NCI-H2029 (cell line): Measurements from ENCODE around the gene SHLD3.
"Not testable (repeated sequence)": the region's sequence is repeated elsewhere in the genome, so short reads cannot be mapped to it uniquely, and the experiment has no call there.

Experiments used
- DNase-seq: peaks from one replicate; lab custom pipeline; 2025; lab: John Stamatoyannopoulos, UW

Gene SHLD3, protein sequence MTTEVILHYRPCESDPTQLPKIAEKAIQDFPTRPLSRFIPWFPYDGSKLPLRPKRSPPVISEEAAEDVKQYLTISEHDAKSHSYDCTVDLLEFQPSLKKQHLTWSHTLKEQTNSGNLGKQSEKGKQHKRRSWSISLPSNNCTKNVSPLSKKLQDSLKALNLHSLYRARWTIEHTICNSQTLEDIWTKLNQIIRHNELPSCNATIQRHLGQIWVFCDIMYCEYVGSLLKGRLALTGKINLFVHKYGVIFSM

DNA sequence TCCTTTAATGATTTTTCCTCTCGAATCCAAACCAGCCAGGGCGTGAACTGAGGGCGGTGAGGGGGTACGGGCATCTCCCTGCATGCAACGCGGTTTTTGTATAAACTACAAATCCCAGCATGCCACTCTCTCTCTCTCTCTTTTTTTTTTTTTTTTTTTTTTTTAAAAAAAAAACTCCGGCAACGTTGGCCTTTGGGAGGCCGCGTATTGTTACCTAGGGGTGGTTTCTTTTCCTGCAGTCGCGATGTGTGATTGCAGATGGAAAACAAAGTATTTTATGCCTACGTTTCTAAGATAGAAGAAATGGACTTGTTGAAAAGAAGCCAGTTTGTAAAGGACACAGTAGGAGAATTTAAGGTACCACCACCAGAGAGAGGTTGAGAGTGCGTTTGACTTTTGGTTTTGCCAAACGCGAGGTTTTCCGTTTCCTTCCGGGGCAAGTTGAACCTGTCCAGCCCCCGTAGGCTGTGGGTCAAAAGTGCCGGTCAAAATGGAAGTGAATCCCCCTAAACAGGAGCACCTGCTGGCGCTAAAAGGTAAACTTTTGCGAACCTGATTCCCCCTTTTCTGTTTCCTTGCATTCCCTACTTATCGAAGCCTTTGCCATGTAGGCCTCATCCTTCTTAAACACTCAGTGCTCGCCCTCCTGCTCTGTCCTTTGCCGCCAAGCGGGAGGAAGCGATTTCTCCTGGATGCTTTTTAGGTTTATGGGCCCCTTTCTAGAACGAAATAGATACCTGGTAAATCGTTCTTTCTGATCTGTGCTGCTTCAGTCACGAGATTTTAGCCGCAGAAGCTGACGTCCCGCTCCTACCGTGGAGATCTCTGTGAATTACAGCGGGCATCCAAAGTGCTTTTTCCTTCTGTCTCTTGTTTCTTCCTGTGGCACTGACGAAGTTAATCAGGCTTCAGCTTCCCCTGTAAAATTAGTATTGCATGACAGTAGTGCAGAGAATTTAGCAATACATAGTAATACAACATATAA is at the start of gene SHLD3, which contains the start of gene TRAPPC13:
SHLD3 (plus strand) TSS at position 457 of the 985 bp plus-strand sequence. CDS start 4,561 bp downstream, outside the sequence.
TRAPPC13 (plus strand) TSS at position 457 of the 985 bp plus-strand sequence; CDS start at position 491, 34 bp downstream.
- DNase-seq, result peak; percentile 91

DNA sequence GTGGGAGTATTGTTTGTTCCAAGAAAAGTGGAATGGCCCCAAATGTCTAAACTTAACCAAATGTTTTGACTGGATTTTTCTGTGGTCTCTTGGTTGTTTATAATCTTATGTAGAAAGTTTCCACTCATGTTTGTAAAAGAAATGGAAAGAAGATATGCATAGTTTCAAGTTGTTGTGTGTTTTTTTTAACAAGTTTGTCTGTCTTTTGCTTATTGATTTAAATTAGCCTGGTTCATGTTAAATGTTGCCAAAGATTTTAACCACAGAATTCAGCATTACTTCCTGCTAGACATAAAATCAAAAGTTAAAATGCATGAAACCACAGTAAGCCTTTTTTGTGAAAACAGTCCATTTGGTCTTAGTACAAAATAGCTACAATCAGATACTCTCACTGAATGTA is 47.7 kb upstream of the SHLD3 start:
- no peak for DNase-seq

DNA sequence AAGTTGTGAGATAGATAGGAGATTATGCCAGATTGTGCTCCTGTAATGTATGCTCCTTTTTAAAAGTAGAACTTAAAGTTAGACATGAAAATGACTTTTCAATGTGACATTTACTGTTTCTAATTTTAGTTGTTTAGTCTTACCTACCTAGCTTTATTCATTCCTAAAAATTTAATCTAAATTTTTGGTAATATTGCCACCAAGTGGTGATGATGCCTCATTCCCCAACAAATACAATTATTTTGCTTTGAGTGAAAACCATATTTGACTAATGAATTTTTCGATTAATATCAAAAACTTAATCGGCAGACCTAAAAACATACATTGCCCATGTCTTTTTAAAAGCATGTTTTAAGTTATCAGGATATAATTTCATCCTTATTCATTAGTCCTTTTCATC is 36.1 kb upstream of the SHLD3 start:
- DNase-seq, result no peak

DNA sequence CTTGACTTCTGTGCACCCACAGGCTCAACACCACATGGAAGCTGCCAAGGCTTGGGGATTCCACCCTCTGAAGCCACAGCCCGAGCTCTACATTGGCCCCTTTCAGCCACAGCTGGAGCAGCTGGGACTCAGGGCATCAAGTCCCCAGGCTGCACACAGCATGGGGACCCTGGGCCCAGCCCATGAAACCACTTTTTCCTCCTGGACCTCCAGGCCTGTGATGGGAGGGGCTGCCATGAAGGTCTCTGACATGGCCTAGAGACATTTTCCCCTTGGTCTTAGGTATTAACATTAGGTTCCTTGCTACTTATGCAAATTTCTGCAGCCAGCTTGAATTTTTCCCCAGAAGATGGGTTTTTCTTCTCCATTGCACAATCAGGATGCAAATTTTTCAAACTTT is 23.1 kb upstream of the SHLD3 start:
- DNase-seq, result not testable (repeated sequence)

DNA sequence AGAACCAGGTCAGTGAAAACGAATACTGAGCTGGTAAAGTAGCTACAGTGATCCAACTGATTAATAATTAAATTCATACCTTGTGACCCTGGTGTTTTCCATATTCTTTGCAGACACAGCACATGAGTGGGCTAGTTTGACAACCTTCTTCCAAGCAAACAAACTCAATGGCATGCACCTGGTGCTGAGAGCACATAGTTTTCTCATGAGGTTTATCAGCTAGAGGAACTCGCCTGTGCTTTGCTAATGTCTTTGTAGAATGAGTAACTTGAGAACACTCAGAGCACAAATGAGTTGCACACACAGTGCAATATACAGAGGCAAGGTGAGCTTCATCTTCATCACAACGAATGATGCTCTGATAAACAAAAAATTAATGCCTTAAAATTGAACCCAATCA is 13.3 kb upstream of the SHLD3 start:
- DNase-seq, result peak; percentile 83

DNA sequence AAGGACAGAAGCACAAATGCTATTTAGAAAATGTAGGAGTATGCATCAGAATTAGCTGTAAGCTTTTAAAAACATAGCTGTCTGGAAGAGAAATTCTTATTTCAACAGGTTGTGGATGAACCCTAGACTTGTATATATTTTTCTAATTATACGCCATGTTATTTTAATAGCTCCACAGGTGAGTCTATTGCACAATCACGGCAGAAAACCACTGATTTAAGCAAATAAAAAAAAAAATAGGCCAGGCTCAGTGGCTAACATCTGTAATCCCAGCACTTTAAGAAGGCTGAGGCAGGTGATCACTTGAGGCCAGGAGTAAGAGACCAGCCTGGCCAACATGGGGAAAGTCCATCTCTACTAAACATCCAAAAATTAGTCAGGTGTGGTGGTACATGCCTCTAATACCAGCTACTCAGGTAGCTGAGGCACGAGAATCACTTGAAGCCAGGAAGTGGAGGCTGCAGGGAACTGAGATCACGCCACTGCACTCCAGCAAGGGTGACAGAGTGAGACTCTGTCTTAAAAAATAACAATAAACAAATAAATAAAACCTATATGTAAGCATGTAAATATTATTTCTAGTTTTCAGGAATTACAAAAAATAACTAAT is 12.4 kb upstream of the SHLD3 start:
- DNase-seq, result peak; percentile 0

DNA sequence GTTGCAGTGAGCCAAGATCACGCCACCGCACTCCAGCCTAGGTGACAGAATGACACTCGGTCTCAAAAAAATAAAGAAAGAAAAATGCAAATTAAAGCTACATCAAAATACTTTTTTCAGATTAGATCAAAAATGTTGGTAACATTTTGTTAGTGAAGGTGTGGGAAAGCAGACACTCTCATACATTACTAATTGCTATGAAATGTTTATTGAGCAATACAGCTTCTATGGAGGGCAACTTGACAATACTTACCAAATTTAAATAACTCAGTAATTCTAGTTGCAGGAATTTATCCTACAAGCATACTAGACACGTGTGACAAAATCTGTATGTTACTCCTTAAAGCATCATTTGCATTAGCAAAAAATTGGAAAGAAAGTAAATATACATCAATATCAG is 4.8 kb upstream of the SHLD3 start:
- DNase-seq, result no peak

DNA sequence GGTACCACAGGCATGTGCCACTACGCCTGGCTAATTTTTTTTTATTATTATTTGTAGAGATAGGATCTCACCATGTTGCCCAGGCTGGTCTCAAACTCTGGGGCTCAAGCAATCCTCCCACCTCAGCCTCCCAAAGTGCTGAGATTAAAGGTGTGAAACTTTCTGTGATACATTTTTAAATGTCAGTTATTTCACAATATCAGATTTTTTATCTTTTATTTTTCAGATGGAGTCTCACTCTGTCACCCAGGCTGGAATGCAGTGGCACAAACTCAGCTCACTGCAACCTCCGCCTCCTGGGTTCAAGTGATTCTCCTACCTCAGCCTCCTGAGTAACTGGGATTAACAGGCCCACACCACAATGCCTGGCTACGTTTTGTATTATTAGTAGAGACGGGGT is 2.9 kb upstream of the SHLD3 start:
- not testable (repeated sequence) for DNase-seq

DNA sequence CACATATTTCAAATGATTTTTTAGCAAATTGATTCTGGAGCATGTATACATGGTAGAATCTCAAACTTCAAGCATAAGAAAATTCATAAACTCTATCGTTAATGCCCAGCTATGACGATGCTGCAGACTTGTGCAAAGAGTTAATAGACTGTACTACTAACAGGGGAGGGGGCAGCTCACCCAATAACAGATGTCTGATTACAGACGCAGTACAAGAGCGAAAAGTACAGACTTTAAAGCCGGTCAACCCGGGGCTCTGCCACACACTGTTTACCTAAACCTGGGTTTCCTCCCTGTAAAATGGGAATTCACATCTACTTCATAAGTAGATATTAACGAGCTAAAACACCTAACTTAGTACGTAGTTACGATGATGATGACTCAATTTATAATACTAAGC is 1.3 kb upstream of the SHLD3 start:
- DNase-seq, result no peak

DNA sequence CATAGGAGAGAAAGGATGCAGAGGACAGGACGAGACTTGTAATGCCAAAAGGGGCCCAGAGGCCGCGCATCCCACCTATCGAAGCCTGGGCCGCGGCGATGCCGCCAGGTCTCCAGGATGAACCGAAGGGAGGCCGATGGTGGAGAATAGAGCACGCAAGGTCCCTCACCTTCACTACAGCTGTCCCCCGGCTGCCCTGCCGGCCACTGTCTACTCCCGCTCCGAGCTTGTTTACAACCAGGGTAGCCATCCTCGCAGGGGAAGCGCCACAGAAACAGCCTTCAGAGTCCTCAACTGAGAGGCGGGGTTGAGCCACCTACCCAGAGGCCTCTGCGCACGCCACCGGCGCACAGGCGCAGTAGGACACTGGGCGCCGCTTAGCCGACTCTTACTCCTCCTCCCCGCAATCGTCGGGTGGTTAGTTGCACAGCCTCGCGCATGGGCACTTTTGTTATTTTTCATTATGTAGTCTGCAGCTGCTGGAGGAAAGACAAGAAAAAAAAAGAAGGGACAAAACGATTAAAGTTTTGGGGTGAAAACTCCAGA is 729 bp upstream of the SHLD3 start, which contains the start of gene TRIM23:
TRIM23 (minus strand) TSS at position 309 of the 546 bp plus-strand sequence; CDS start at position 250, 59 bp downstream.
- DNase-seq, result peak; percentile 91

DNA sequence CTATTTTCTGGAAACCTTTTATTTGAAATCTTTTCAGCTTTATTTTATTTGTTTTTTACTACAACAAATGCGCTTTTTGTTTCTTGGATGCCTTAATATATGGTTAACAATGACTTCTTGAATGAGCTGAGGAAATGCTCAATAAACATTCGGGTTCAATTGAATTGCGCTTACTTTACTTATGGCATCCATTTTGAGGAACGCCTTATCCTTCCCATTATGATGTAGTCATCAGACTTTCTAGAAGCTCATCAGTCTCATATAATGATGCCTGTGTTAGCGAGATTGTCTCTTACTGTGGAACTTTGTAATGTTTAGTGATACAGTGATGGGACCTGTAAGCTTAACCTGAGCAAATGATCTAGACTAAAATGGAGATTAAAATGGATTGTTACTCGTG is 916 bp downstream of the SHLD3 start:
- DNase-seq, result no peak

DNA sequence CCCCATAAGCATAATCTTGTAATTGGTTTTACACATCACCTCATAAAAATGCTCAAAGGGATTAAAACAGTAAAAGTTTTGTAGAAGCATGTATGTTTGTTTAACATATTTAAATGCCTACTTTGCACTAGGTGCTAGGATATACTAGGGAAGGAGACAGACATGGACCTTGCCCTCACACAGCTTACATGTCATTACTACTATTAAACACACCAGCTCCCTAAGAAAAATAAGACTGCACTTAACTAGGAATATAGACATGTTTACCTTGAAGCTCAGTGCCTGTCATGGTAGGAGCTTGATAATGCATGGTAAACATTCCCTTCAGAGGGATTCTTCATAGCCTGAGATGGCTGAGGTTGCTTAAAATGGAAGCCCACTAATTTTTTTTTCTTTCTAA is 6.2 kb downstream of the SHLD3 start:
- DNase-seq, result no peak

DNA sequence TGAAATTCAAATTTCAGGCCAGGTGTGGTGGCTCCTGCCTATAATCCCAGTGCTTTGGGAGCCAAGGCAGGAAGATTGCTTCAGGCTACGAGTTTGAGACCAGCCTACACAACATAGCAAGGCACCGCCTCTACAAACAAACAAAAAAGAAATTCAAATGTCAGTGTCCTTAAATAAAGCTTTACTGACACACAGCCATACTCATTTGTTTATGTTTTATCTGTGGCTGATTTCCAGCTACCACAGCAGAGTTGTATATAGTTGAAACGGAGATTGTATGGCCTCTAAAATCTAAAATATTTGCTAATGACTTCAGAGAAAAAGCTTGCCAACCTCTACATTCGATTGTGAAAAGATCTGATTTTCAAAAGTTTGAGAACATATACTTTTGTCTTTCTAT is 15.4 kb downstream of the SHLD3 start:
- no peak for DNase-seq

DNA sequence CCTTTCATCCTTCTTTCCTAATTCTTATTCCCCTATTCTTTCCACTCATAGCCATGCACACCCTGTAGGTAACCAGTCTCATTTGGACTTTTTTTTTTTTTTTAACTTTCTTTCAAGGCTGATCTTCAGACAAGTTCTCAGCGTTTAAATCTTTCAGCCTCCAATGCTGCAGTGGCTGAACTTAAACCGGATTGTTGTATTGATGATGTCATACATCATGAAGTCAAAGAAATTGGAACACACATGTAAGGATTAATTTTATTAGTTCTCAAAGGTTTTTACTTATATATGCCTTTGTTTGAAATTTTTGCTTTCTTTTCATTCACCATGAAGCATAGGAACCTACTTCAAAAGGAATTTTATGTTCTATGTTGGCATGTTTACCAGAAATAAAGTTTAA is 22.1 kb downstream of the SHLD3 start:
- no peak for DNase-seq

DNA sequence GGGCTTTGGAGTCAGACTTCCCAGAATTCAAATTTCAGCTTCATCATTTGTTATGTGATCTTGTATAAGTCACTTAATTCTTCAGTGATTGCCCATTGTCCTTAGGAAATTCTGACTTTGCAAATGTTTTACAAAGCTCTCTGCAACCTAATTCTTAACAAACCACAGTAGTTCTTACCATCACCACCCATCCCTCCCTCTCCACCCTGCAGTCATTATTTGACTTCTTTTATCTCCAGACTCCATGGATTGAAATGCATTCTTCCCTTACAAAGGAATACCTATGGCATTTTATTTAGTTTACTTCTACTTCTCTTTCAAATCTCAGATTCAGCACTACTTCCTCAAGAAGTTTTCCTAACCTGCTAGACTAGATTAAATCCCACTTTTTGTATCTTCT is 23.1 kb downstream of the SHLD3 start:
- DNase-seq, result no peak

DNA sequence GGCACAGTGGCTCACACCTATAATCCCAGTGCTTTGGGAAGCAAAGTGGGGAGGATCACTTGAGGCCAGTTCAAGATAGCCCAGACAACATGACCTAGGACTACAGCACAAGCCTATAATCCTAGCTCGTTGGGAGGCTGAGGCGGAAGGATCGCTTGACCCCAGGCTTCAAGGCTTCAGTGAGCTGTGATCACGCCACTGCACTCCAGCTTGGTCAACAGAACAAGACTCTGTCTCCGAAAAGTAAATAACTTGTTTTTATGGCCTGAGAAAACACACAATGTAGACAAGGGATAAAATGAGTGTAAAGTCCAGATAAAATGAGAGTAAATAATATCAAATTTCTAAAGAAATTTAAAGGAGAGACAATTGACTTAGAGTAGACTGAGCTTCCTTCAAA is 26.3 kb downstream of the SHLD3 start:
- DNase-seq, result no peak

DNA sequence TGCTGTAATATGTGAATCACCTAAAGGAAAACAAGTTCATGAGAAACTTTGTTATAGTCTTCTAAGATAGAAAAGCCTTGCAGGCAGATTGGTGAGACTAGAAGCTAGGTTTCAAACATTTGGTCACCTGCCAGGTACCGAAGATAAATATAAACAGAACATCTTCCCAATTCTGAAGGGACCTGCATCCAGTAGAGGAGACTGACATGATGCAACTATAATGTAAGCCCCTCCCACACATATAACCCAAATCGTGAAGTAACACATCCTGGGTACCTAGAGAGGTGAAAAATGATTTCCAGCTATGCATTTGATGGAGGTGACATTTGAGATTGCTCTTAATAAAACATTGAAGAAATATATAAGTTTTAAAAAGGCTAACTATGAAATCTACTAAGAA is 29.9 kb downstream of the SHLD3 start:
- DNase-seq, result no peak

DNA sequence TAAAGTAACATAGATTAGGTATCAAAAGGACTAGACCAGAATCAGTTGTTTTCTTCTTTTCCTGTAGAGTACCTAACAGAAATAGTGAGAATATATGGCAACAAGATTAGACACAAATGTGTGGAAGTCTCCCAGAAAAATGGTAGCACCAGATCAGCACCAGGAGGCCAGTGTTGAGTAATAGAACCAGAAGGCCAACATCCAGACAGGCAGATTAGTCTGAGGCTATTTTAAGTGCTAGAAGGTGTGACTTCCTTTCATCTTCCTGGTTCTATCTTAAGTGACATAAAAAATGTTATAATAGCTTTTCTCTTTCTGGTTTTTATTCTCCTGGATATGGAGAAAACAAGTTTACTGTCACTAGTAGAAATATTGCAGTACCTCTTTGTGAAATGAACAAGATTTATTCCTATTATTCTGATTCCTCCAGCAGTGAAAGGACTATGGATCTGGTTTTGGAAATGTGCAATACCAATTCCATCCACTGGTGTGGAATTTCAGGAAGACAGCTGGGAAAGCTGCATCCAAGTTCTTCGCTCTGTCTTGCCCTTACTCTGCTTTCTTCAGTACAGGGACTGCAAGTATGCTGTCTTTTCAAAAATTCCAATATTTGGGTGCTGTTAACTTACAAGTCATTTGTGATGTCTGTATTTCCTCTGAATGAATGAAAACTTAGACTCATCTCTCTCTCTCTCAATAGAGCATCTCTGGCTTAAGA is 39.1 kb downstream of the SHLD3 start:
- DNase-seq, result no peak

DNA sequence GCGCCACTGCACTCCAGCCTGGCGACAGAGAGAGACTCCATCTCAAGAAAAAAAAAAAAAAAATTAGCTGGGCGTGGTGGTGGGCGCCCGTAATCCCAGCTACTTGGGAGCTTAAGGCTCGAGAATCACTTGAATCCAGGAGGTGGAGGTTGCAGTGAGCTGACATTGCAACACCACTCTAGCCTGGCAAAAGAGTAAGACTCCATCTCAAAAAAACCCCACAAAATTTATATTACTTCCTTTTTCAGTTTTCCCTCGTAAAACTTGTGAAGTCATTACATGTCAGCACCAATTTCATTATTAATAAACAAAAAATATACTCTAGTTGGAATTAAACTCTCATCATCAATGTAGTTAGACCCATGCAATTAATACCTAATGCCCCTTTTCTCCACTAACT is 43.9 kb downstream of the SHLD3 start:
- no peak for DNase-seq

DNA sequence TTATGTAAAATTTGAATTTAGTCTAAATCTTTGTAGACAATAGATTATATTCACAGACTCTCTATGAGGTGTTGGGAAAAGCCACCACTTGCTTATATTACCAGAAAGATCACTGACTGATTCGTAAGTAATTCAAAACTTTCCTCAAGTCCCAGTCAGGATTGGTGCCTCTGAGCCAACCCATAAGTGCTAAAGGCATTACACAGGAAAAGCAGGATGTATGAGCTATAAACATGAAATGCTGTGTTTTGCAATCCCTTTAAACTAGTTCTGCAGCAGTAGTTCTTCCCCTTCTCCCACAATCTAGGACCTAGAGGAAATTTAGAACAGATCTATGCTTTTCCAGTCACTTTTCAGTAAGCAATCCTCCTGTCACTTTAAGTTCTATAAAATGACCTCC is 48.0 kb downstream of the SHLD3 start:
- no peak for DNase-seq

DNA sequence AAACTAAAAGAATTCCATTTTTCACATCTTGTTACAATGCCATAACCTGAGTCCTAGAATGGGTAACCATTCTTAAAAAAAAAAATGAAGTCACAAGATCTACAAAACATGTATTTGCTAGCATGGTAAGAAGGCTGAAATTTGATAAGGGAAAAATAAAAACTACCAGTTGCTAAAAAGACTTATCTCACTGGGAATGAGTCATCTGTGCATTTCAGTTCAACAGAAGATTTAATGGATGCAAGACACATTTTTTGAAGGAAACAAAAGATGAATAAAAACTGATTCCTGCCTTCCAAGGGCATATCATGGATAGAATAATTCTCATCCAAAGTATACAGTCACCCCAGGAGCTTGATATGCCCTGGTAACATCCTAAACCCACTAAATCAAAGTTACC is 49.9 kb downstream of the SHLD3 start:
- no peak for DNase-seq

DNA sequence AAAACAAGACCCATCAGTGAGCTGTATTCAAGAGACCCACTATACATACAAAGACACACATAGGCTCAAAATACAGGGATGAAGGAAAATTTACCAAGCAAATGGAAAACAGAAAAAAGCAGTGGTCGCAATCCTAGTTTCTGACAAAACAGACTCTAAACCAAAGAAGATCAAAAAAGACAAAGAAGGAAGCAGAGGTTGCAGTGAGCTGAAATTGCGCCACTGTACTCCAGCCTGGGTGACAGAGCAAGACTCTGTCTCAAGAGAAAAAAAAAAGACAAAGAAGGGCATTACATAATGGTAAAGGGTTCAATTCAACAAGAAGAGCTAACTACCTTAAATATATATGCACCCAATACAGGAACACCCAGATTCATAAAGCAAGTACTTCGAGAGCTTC is 51.2 kb downstream of the SHLD3 start:
- not testable (repeated sequence) for DNase-seq
